Duodenal mucosa (tissue), 2 donors: ENCODE data around the gene LRRN2.
"Not testable (repeated sequence)": the region's sequence is repeated elsewhere in the genome, so short reads cannot be mapped to it uniquely, and the experiment has no call there.

Experiments used
- H3K27ac ChIP-seq: one replicate; pipeline ENCODE4 v1.7.0; 2013; ENCODE audit warnings: low read depth, low read length
- H3K27me3 ChIP-seq, 2 donors: one replicate each; pipeline ENCODE4 v1.7.0; 2013; ENCODE audit warnings: low read length in 2 of 2, control low read depth in 1 of 2; ENCODE audit not compliant: insufficient read depth in 2 of 2, control insufficient read depth in 1 of 2
- H3K36me3 ChIP-seq, 2 donors: one replicate each; pipeline ENCODE4 v1.7.0; 2013; ENCODE audit warnings: low read length in 2 of 2, control low read depth in 1 of 2; ENCODE audit not compliant: insufficient read depth in 2 of 2, control insufficient read depth in 1 of 2
- H3K4me1 ChIP-seq, 2 donors: one replicate each; pipeline ENCODE4 v1.7.0; 2013; ENCODE audit warnings: low read length in 2 of 2, control low read depth in 1 of 2; ENCODE audit not compliant: insufficient read depth in 2 of 2, control insufficient read depth in 1 of 2
- H3K4me3 ChIP-seq, 2 donors: one replicate each; pipeline ENCODE4 v1.7.0; 2013; ENCODE audit warnings: low read length in 2 of 2, low read depth in 1 of 2
- H3K9ac ChIP-seq, 2 donors: one replicate each; pipeline ENCODE4 v1.7.0; 2013; ENCODE audit warnings: low read length in 2 of 2, low read depth in 1 of 2
- H3K9me3 ChIP-seq, 2 donors: one replicate each; pipeline ENCODE4 v1.7.0; 2013; ENCODE audit warnings: low read length in 2 of 2, control low read depth in 1 of 2; ENCODE audit not compliant: control insufficient read depth in 1 of 2

LRRN2 gene

DNA sequence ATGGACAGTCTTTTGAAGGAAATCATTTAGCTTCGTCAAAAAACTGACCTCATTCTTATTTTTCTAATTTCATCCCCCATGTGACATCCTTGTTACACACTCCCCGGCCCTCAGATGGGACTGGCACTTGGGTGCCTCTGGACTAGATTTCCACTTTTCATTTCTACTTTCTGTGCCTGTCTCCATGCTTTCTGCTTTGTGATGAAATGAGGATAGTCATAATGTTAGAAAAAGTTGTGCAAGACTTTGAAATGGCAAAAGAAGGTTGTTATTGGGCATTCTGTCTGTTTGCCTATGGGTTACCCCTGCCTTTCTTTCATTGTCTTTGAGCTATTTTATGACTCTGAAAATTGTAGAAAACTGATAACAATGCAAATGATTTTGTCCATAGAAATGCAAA, 114.4 kb downstream of the LRRN2 start:
- H3K27me3 ChIP-seq = no peaks in the 10 kb centered on the region
- H3K36me3 ChIP-seq = no peaks in the 10 kb centered on the region
- peaks cover 0 to 5% of the 10 kb centered on the region in 2 donors for H3K4me1 ChIP-seq
- H3K9ac ChIP-seq = no peak overlapping the region
- no peak overlapping the region for H3K4me3 ChIP-seq
- H3K27ac ChIP-seq = no peak overlapping the region
- no peaks in the 10 kb centered on the region for H3K9me3 ChIP-seq

DNA sequence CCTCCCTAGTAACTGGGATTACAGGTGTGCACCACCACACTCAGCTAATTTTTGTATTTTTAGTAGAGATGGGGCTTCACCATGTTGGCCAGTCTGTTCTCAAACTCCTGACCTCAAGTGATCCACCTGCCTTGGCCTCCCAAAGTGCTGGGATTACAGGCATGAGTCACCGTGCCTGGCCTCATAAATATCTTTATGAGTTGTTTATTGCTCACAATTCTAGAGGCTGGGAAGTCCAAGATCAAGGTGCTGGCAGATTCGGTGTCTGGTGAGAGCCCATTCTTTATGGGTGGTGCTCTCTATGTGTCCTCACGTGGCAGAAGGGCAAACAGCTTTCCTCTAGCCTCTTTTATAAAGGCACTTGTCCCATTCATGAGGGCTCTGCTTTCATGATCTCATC, 115.5 kb downstream of the LRRN2 start:
- not testable (repeated sequence) for H3K36me3 ChIP-seq, H3K27me3 ChIP-seq, H3K4me1 ChIP-seq, H3K9me3 ChIP-seq, H3K9ac ChIP-seq, H3K27ac ChIP-seq, H3K4me3 ChIP-seq

DNA sequence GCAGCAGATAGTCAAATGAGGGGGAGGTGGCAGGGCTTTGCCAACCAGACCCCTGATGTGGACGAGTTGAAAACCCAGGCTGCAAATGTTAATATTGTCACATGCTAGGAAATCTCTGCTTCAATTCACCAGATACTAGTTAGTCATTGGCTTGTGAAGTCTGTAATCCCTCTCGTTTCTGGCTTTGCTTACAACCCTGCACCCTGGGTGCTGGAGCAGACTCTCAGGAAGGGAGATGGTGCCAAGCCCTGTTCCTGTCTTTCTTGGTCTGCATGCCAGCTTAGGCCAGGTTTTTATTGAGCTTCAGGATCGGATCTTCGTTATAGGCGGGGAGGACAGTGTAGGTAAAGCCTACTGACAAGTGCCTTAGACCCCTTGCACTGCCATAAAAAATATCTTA, 116.1 kb downstream of the LRRN2 start:
- H3K27ac ChIP-seq = no peak overlapping the region
- H3K9me3 ChIP-seq = no peaks in the 10 kb centered on the region
- peaks cover 0 to 9% of the 10 kb centered on the region in 2 donors for H3K4me1 ChIP-seq
- H3K27me3 ChIP-seq = no peaks in the 10 kb centered on the region
- no peak overlapping the region for H3K4me3 ChIP-seq
- no peak overlapping the region for H3K9ac ChIP-seq
- no peaks in the 10 kb centered on the region for H3K36me3 ChIP-seq

DNA sequence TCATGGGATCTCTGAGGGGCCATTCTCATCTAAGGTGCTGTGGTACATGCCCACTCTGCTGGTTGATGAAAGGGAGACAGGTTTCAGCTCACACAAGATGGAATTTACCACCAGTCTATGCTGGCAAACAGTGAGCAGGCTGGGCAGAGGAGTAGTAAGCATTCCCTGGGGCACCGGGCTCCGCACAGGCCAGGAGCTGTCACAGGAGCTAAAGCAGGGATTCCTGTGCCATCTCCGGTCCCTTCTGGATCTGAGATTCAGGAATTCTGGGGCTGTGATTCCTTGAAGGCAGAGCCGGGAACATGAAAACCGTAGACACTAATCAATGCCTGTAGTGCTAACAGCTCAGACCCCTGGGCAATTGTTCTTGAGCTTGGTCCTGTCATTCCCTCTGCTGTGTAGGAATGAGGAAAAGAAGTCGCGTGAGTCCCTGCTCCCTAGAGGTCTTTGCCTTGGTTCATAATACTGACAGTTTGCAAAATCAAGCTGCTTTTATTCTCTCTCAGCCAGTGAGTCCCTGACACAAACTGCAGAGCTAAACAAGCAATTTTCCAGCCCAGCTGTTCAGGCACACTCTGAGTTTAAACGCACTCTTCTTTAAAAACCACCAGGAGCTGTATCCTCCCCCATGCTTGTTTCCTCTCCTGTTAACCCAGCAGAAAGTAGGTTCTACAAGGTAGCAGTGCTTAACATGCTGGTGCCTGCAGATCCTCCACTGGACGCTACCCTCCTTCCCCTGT, 116.8 kb downstream of the LRRN2 start:
- peaks cover 0 to 9% of the 10 kb centered on the region in 2 donors for H3K4me1 ChIP-seq
- H3K9me3 ChIP-seq = no peaks in the 10 kb centered on the region
- no peaks in the 10 kb centered on the region for H3K27me3 ChIP-seq
- H3K9ac ChIP-seq = no peak overlapping the region
- no peaks in the 10 kb centered on the region for H3K36me3 ChIP-seq
- no peak overlapping the region for H3K4me3 ChIP-seq
- no peak overlapping the region for H3K27ac ChIP-seq
